Stomach (tissue), 4 donors: ENCODE data around the gene KIF4A.

Experiments used
- POLR2A ChIP-seq, 4 donors: fragments of 450-650 bp; IDR thresholded peaks; one replicate each; pipeline ENCODE4 v1.6.1; 2016; ENCODE audit warnings: antibody characterized with exemption in 4 of 4, control low read depth in 2 of 4, mild to moderate bottlenecking in 1 of 4, moderate library complexity in 1 of 4
- POLR2AphosphoS5 ChIP-seq, 3 donors: sonication (generic); formaldehyde crosslinking; IDR thresholded peaks; one replicate each; pipeline ENCODE4 v1.6.1; 2016; ENCODE audit warnings: antibody characterized with exemption in 3 of 3
- TF ChIP-seq, protein P1 (sequence below), 7 experiments: fragments of 450-650 bp in 4 of 7; fragments of 200-600 bp in 3 of 7; sonication (generic) in 3 of 7; IDR thresholded peaks; one replicate each; pipeline ENCODE4 v1.5.1; 2016 to 2019; ENCODE audit warnings: antibody characterized with exemption in 7 of 7, control low read depth in 2 of 7, mild to moderate bottlenecking in 1 of 7

DNA sequence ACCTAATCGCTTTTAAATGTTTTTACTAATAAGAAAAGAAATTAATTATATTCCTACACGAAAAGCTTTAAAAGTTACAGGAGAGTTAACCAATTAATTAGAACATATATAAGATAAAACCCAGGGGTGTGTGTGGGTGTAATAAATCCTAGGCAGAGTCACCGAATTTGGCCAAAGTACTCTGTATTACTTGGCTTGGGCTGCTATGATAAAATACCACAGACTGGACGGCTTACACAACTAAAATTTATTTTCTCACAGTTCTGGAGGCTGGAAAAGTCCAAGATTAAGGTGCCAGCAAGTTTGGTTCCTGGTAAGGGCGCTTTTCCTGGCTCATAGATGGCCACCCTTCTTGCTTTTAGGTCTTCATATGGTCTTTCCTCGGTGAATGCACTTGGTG lies 45.0 kb upstream of the KIF4A start:
- TF ChIP-seq, protein P1, sequence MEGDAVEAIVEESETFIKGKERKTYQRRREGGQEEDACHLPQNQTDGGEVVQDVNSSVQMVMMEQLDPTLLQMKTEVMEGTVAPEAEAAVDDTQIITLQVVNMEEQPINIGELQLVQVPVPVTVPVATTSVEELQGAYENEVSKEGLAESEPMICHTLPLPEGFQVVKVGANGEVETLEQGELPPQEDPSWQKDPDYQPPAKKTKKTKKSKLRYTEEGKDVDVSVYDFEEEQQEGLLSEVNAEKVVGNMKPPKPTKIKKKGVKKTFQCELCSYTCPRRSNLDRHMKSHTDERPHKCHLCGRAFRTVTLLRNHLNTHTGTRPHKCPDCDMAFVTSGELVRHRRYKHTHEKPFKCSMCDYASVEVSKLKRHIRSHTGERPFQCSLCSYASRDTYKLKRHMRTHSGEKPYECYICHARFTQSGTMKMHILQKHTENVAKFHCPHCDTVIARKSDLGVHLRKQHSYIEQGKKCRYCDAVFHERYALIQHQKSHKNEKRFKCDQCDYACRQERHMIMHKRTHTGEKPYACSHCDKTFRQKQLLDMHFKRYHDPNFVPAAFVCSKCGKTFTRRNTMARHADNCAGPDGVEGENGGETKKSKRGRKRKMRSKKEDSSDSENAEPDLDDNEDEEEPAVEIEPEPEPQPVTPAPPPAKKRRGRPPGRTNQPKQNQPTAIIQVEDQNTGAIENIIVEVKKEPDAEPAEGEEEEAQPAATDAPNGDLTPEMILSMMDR (IDR thresholded peaks at IDR 0.05) = no peak
- TF ChIP-seq POLR2A (IDR thresholded peaks at IDR 0.05) = no peak
- TF ChIP-seq POLR2AphosphoS5 (IDR thresholded peaks at IDR 0.05) = no peak
